Heart right ventricle (tissue), 16 donors: ENCODE data around the gene TMEM134. TPM values are rescaled to one million over a fixed set of nuclear protein-coding genes. Genes with fewer than 3 reads are reported as not detected.
A peak's percentile ranks its signal among the peaks of the same experiment; 100 is the strongest.

ENCODE experiments used
- ATAC-seq, 8 donors: fragments of 200-7000 bp; cut with Tn5 transposase; one replicate each; pipeline ENCODE4 v1.9.1; 2020; ENCODE audit warnings: mild to moderate bottlenecking in 8 of 8, moderate library complexity in 8 of 8, moderate number of reproducible peaks in 1 of 8
- DNase-seq, 2 donors: peaks; one replicate each; pipeline ENCODE4 v3.0.0-alpha.2; 2020
- H3K27ac ChIP-seq, 10 donors: fragments of 200-600 bp; sonication (generic) in 2 of 10; one replicate each; pipeline versions ENCODE4 v1.5.0 to v1.8.0; 2020 to 2022; ENCODE audit warnings: mild to moderate bottlenecking in 3 of 10
- H3K27me3 ChIP-seq, 7 donors: fragments of 200-600 bp; one replicate each; pipeline ENCODE4 v1.8.0; 2021 to 2022; ENCODE audit warnings: mild to moderate bottlenecking in 2 of 7
- H3K36me3 ChIP-seq, 9 donors: fragments of 200-600 bp; sonication (generic) in 1 of 9; one replicate each; pipeline versions ENCODE4 v1.5.0 to v1.8.0; 2020 to 2022; ENCODE audit warnings: mild to moderate bottlenecking in 2 of 9
- H3K4me1 ChIP-seq, 9 donors: fragments of 200-600 bp; sonication (generic) in 1 of 9; one replicate each; pipeline versions ENCODE4 v1.5.0 to v1.8.0; 2020 to 2022; ENCODE audit warnings: mild to moderate bottlenecking in 4 of 9
- H3K4me3 ChIP-seq, 10 donors: fragments of 200-600 bp; sonication (generic) in 2 of 10; one replicate each; pipeline versions ENCODE4 v1.5.0 to v1.8.0; 2020 to 2022; ENCODE audit warnings: mild to moderate bottlenecking in 7 of 10, moderate library complexity in 2 of 10
- H3K9me3 ChIP-seq, 11 donors: fragments of 200-600 bp in 10 of 11; sonication (generic) in 2 of 11; one replicate each; pipeline versions ENCODE4 v1.5.0 to v1.8.0; 2013 to 2022; ENCODE audit warnings: mild to moderate bottlenecking in 2 of 11, control low read depth in 1 of 11, moderate library complexity in 1 of 11
- CTCF ChIP-seq, 9 donors: fragments of 200-600 bp; sonication (generic) in 2 of 9; IDR thresholded peaks; one replicate each; pipeline versions ENCODE4 v1.5.0 to v1.8.0; 2021 to 2022; ENCODE audit warnings: antibody characterized with exemption in 9 of 9, mild to moderate bottlenecking in 5 of 9, moderate library complexity in 1 of 9
- WGBS, 2 donors: extraction: QIAGEN DNeasy Blood & Tissue Kit; methylation state at CpG; one replicate each; pipeline ENCODE4 v1.1.7; 2013; ENCODE audit warnings: inconsistent platforms in 1 of 2; 5-methylcytosine and 5-hydroxymethylcytosine counted together
- intact Hi-C, 10 donors: fragments of 100-400 bp; cut with DNase I; formaldehyde crosslinking; loops; one replicate each; pipeline versions ENCODE4 v1.11.1 to v1.14.2; 2022
- polyA plus RNA-seq, 2 donors: library from polyadenylated mRNA; stranded (reverse); fragments of 200-250 nt; gene quantifications; one replicate each; pipeline ENCODE4 v1.2.3, GENCODE V29; 2013
- total RNA-seq, 10 donors: library from RNA; stranded (reverse); fragmentation: NEBNext Ultra II Directional in 3 of 10; extraction: Animal tissue kit (Norgen Biotek cat#: 25700) in 3 of 10; gene quantifications; one replicate each; pipeline versions ENCODE4 v1.2.1 to v1.2.4, GENCODE V29; 2021 to 2023
- donor health status: Arrhythmogenic right ventricular cardiomyopathy.
- donor health status: ischemic (EF 13 %, LVEDD 7.1; RV severe dilation, severe dysfunction).
- donor health status: healthy with polysubstance abuse.
- donor health status: DM: no; HTN: yes; CAD: no.
- donor health status: DM: no; HTN: no; CAD: no.
- donor health status: ischemic (EF 25% LVEDD 6.9; RV normal size, moderate dysfunction).
- donor health status: ischemic (EF 25% LVEDD 5.7; RV mildly dilated, moderate dysfunction).
- donor health status: healthy.
- donor health status: DM: yes; HTN: yes; CAD: no.
- donor health status: Ischemic cardiomyopathy.
- donor health status: ischemic (EF 35%, LVEDD 5.7; RV mildly dilated, moderate dysfunction).
- donor health status: nonischemic (EF 11% LVEDD 7.7; RV severe dilation, severe dysfunction).
- donor health status: DM: yes; HTN: yes; CAD: no.
- donor health status: PGD.
- donor health status: ischemic (EF 29% LVEDD 5.4; RV normal size, mild dysfunction).
- donor health status: nonischemic (EF 23%, LVEDD 6.1; RV moderate dilation, normal function).

The TMEM134 gene
- total and polyA plus RNA-seq, 12 donors = 69.8 to 104 (median 81.2) TPM

GRCh38 chr11:67484847-67485311 is 15.8 kb upstream of the TMEM134 start:
- Histone ChIP-seq H3K4me3 (peak overlapping the region in 1 of 10 donors; percentile 27), H3K9me3 (no peaks in the 10 kb centered on the region), H3K27me3 (no peaks in the 10 kb centered on the region), H3K36me3 (peaks cover 0 to 33% (median 8%) of the 10 kb centered on the region in 9 donors), H3K27ac (peak overlapping the region in 1 of 10 donors; percentile 93), H3K4me1 (peaks cover 8 to 48% (median 23%) of the 10 kb centered on the region in 9 donors)
- TF ChIP-seq CTCF (IDR thresholded peaks at IDR 0.05) = no peak
- intact Hi-C loops = loop anchor here in 1 of 10 donors (5.0 kb wide), 1 partner anchor 83 kb away; the partner anchor contains the start of genes PPP1CA and TBC1D10C
- DNase-seq (no peak), ATAC-seq (no peak)
- 77 to 79% methylated on average over 11 of the region's 11 CpGs for WGBS, 2 donors

GRCh38 chr11:67483831-67484665 is 15.0 kb upstream of the TMEM134 start:
- peaks cover 8 to 48% (median 23%) of the 10 kb centered on the region in 9 donors for H3K4me1 ChIP-seq
- peaks cover 0 to 6% (median 0%) of the 10 kb centered on the region in 7 donors for H3K27me3 ChIP-seq
- peak overlapping the region in 6 of 10 donors; percentile 77 to 93 (median 87) for H3K27ac ChIP-seq
- H3K9me3 ChIP-seq = no peaks in the 10 kb centered on the region
- DNase-seq (no peak), ATAC-seq (no peak)
- 88 to 90% methylated on average over 16 of the region's 16 CpGs for WGBS, 2 donors
- intact Hi-C loops = loop anchor here in 2 of 10 donors (2.0 to 5.0 kb wide), 2 partner anchors 23 to 82 kb away; partner anchors contain the start of genes PPP1CA (in 1 of the 2) and TBC1D10C (in 1 of the 2)
- H3K4me3 ChIP-seq = peak overlapping the region in 8 of 10 donors; percentile 50 to 66 (median 60)
- no peak for TF ChIP-seq CTCF (IDR thresholded peaks at IDR 0.05)
- H3K36me3 ChIP-seq = peaks cover 0 to 24% (median 3%) of the 10 kb centered on the region in 9 donors

- Histone ChIP-seq H3K4me1 (peaks cover 8 to 48% (median 23%) of the 10 kb centered on the region in 9 donors), H3K27ac (peak within 1 kb of the TSS; percentile 67 to 93 (median 84)), H3K4me3 (peak within 1 kb of the TSS; percentile 29 to 66 (median 55)), H3K9me3 (no peaks in the 10 kb centered on the region), H3K36me3 (peaks cover 0 to 20% (median 0%) of the 10 kb centered on the region in 9 donors), H3K27me3 (peaks cover 0 to 6% (median 0%) of the 10 kb centered on the region in 7 donors)
- WGBS, 2 donors = 9 to 11% methylated on average over 53 to 60 of the region's 60 CpGs
- TF ChIP-seq CTCF (IDR thresholded peaks at IDR 0.05) = peak in 5 of 9 donors; percentile 20 to 38 (median 33)
- ATAC-seq (peak; percentile 98 to 99 (median 98)), DNase-seq (peak; percentile 97 to 98)
- intact Hi-C loops = loop anchor here in 2 of 10 donors (2.0 to 5.0 kb wide), 2 partner anchors 24 to 81 kb away; partner anchors contain the start of genes PPP1CA (in 1 of the 2) and TBC1D10C (in 1 of the 2)
These were observed 14.1 kb upstream of the TMEM134 start, which contains the start of gene AIP for GRCh38 chr11:67482827-67483798. AIP (plus strand) TSS chr11:67483026; CDS start chr11:67483159, 133 bp downstream.
